HG03520 (cell line): Measurements from ENCODE around the gene CENPU.
A peak's percentile ranks its signal among the peaks of the same experiment; 100 is the strongest.

Source experiments
- ATAC-seq: cut with Tn5 transposase; IDR thresholded peaks from one replicate; pipeline ENCODE4 v1.9.1; 2021; ENCODE audit warnings: mild to moderate bottlenecking, moderate library complexity; ENCODE audit not compliant: unreplicated experiment

CENPU gene

GRCh38 chr4:184713887-184714286, 20.0 kb downstream of the CENPU start:
- ATAC-seq = no peak

GRCh38 chr4:184712322-184712721, 21.6 kb downstream of the CENPU start:
- no peak for ATAC-seq

GRCh38 chr4:184706453-184706852, 27.4 kb downstream of the CENPU start:
- ATAC-seq = no peak

GRCh38 chr4:184705692-184706091, 28.2 kb downstream of the CENPU start:
- ATAC-seq = peak; percentile 72

GRCh38 chr4:184702114-184702513, 31.8 kb downstream of the CENPU start:
- no peak for ATAC-seq

GRCh38 chr4:184699941-184700340, 34.0 kb downstream of the CENPU start:
- no peak for ATAC-seq

- no peak for ATAC-seq
These were observed 35.9 kb downstream of the CENPU start for GRCh38 chr4:184697956-184698355.

- no peak for ATAC-seq
These were observed 38.6 kb downstream of the CENPU start for GRCh38 chr4:184695178-184695896.

GRCh38 chr4:184694412-184694956, 39.4 kb downstream of the CENPU start:
- no peak for ATAC-seq

- no peak for ATAC-seq
These were observed 40.8 kb downstream of the CENPU start for GRCh38 chr4:184693056-184693455.

GRCh38 chr4:184689681-184690080, 44.2 kb downstream of the CENPU start:
- no peak for ATAC-seq

- ATAC-seq = no peak
These were observed 45.4 kb downstream of the CENPU start for GRCh38 chr4:184688447-184688846.

- no peak for ATAC-seq
These were observed 45.9 kb downstream of the CENPU start for GRCh38 chr4:184688005-184688404.

- no peak for ATAC-seq
These were observed 49.3 kb downstream of the CENPU start for GRCh38 chr4:184684491-184685189.

- no peak for ATAC-seq
These were observed 52.0 kb downstream of the CENPU start for GRCh38 chr4:184681916-184682315.

- no peak for ATAC-seq
These were observed 53.2 kb downstream of the CENPU start for GRCh38 chr4:184680698-184681097.

GRCh38 chr4:184675821-184676492, 57.9 kb downstream of the CENPU start:
- no peak for ATAC-seq

GRCh38 chr4:184675018-184675417, 58.9 kb downstream of the CENPU start:
- ATAC-seq = no peak

GRCh38 chr4:184674011-184674410, 59.9 kb downstream of the CENPU start:
- ATAC-seq = no peak

GRCh38 chr4:184672741-184673140, 61.2 kb downstream of the CENPU start:
- ATAC-seq = no peak

GRCh38 chr4:184671101-184671500, 62.8 kb downstream of the CENPU start:
- ATAC-seq = no peak

GRCh38 chr4:184669251-184669650, 64.6 kb downstream of the CENPU start:
- ATAC-seq = no peak
